Endodermal cell (in vitro differentiated cells): ENCODE results near the gene HSD17B3. TPM values are rescaled to one million over a fixed set of nuclear protein-coding genes. Genes with fewer than 3 reads are reported as not detected.

Experiments
- DNase-seq: peaks from one replicate; pipeline ENCODE4 v3.0.0-alpha.2; 2017
- H3K27ac ChIP-seq: 2 replicates; pipeline ENCODE4 v1.5.1; 2013; ENCODE audit warnings: mild to moderate bottlenecking, low read depth, low read length, moderate library complexity
- H3K27me3 ChIP-seq: 2 replicates; pipeline ENCODE4 v1.6.1; 2013; ENCODE audit warnings: mild to moderate bottlenecking, low read length, moderate library complexity; ENCODE audit not compliant: insufficient read depth, control insufficient read depth, poor library complexity, severe bottlenecking
- H3K36me3 ChIP-seq: 2 replicates; pipeline ENCODE4 v1.7.0; 2013; ENCODE audit warnings: mild to moderate bottlenecking, low read length, moderate library complexity; ENCODE audit not compliant: control insufficient read depth, insufficient read depth
- H3K4me1 ChIP-seq: one replicate; pipeline ENCODE4 v1.7.0; 2013; ENCODE audit warnings: low read length; ENCODE audit not compliant: control insufficient read depth, insufficient read depth
- H3K4me3 ChIP-seq: 2 replicates; pipeline ENCODE4 v1.5.1; 2013; ENCODE audit warnings: mild to moderate bottlenecking, low read length, moderate library complexity
- H3K9ac ChIP-seq: 2 replicates; pipeline ENCODE4 v1.6.1; 2013; ENCODE audit warnings: mild to moderate bottlenecking, low read length, moderate library complexity; ENCODE audit not compliant: poor library complexity, severe bottlenecking; ENCODE audit errors: extremely low read depth
- H3K9me3 ChIP-seq: 2 replicates; pipeline ENCODE4 v1.6.1; 2013; ENCODE audit warnings: mild to moderate bottlenecking, low read length, moderate library complexity; ENCODE audit not compliant: control insufficient read depth
- H3K27ac Mint-ChIP-seq: 2 replicates; pipeline ENCODE4 v1.8.0; 2020; ENCODE audit warnings: mixed read lengths
- H3K27me3 Mint-ChIP-seq: 2 replicates; pipeline ENCODE4 v1.8.0; 2021; ENCODE audit warnings: mild to moderate bottlenecking, mixed read lengths; ENCODE audit not compliant: insufficient read depth
- H3K36me3 Mint-ChIP-seq: 2 replicates; pipeline ENCODE4 v1.8.0; 2020; ENCODE audit warnings: low read depth, mixed read lengths
- H3K4me1 Mint-ChIP-seq: 2 replicates; pipeline ENCODE4 v1.8.0; 2020; ENCODE audit warnings: mixed read lengths
- H3K4me3 Mint-ChIP-seq: 2 replicates; pipeline ENCODE4 v1.8.0; 2020; ENCODE audit warnings: mild to moderate bottlenecking, moderate library complexity, mixed read lengths
- H3K9me3 Mint-ChIP-seq: 2 replicates; pipeline ENCODE4 v1.8.0; 2020; ENCODE audit warnings: mild to moderate bottlenecking, mixed read lengths
- WGBS, 2 experiments: methylation state at CpG; one replicate each; pipeline versions ENCODE4 v1.1.5 to v1.1.7; 2013; ENCODE audit warnings: missing lambda C conversion rate in 2 of 2, mixed read lengths in 1 of 2; ENCODE audit not compliant: insufficient coverage in 1 of 2, insufficient read length in 1 of 2; 5-methylcytosine and 5-hydroxymethylcytosine counted together
- total RNA-seq, 2 donors: library from RNA; stranded (reverse); fragmentation: NEBNext Ultra II Directional in 1 of 2; extraction: Animal tissue kit (Norgen Biotek cat#: 25700) in 1 of 2; gene quantifications; 2 replicates in 1 of 2; 3 replicates in 1 of 2; pipeline ENCODE4 v1.2.1, GENCODE V29; 2021
- TF ChIP-seq, protein P1 (sequence below): fragments of 200-600 bp; sonication (generic); conservative IDR thresholded peaks from 2 replicates; pipeline ENCODE4 v1.5.0; 2021; ENCODE audit warnings: antibody characterized with exemption, mild to moderate bottlenecking

Gene HSD17B3
- total RNA-seq, 2 donors from 2014 or later, result 0.40 TPM; not detected in 1

- no peaks in the 10 kb centered on the region for H3K36me3 Mint-ChIP-seq
- Histone ChIP-seq H3K27me3 (no peaks in the 10 kb centered on the region), H3K9ac (no peak overlapping the region), H3K4me3 (no peak overlapping the region), H3K9me3 (peaks cover 17% of the 10 kb centered on the region), H3K27ac (no peak overlapping the region), H3K4me1 (peaks cover 2% of the 10 kb centered on the region), H3K36me3 (no peaks in the 10 kb centered on the region)
- TF ChIP-seq, protein P1, sequence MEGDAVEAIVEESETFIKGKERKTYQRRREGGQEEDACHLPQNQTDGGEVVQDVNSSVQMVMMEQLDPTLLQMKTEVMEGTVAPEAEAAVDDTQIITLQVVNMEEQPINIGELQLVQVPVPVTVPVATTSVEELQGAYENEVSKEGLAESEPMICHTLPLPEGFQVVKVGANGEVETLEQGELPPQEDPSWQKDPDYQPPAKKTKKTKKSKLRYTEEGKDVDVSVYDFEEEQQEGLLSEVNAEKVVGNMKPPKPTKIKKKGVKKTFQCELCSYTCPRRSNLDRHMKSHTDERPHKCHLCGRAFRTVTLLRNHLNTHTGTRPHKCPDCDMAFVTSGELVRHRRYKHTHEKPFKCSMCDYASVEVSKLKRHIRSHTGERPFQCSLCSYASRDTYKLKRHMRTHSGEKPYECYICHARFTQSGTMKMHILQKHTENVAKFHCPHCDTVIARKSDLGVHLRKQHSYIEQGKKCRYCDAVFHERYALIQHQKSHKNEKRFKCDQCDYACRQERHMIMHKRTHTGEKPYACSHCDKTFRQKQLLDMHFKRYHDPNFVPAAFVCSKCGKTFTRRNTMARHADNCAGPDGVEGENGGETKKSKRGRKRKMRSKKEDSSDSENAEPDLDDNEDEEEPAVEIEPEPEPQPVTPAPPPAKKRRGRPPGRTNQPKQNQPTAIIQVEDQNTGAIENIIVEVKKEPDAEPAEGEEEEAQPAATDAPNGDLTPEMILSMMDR, result peak; percentile 78
- H3K4me1 Mint-ChIP-seq, result peaks cover 10% of the 10 kb centered on the region
- H3K4me3 Mint-ChIP-seq, result no peak overlapping the region
- DNase-seq, result no peak
- H3K9me3 Mint-ChIP-seq, result peaks cover 17% of the 10 kb centered on the region
- peaks cover 31% of the 10 kb centered on the region for H3K27me3 Mint-ChIP-seq
- no peak overlapping the region for H3K27ac Mint-ChIP-seq
- 67 to 78% methylated on average over 2 of the region's 2 CpGs for WGBS, 2 experiments
Measured at GRCh38 chr9:96222132-96222531, 79.8 kb downstream of the HSD17B3 start.

DNA sequence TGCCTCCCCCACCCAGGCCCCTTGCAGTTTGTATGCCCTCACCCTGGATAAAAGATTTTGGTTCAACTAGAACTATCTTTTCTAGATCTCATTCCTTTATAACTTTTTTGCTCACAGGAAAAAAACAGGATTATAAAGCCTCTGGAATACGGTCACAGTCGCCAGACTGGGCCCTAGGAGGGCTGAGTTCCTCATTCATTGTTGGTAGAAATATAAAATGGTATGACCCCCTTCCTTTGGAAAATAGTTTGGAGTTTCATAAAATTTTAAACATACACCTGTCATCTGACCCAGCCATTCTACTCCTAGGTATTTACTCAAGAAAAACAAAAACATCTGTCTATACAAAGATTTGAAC, 82.1 kb downstream of the HSD17B3 start:
- peaks cover 12% of the 10 kb centered on the region for H3K9me3 Mint-ChIP-seq
- WGBS, 2 experiments, result 100% methylated on average over 2 of the region's 2 CpGs; no CpG with 5 or more reads in 1 of the 2 experiments
- H3K4me3 Mint-ChIP-seq, result no peak overlapping the region
- no peaks in the 10 kb centered on the region for H3K36me3 Mint-ChIP-seq
- TF ChIP-seq, protein P1, result no peak
- peaks cover 23% of the 10 kb centered on the region for H3K4me1 Mint-ChIP-seq
- no peak overlapping the region for H3K27ac Mint-ChIP-seq
- no peak for DNase-seq
- no peak overlapping the region for H3K9ac ChIP-seq
- no peak overlapping the region for H3K4me3 ChIP-seq
- peaks cover 2% of the 10 kb centered on the region for H3K4me1 ChIP-seq
- H3K27me3 ChIP-seq, result no peaks in the 10 kb centered on the region
- H3K36me3 ChIP-seq, result no peaks in the 10 kb centered on the region
- H3K27ac ChIP-seq, result no peak overlapping the region
- peaks cover 12% of the 10 kb centered on the region for H3K9me3 ChIP-seq
- peaks cover 39% of the 10 kb centered on the region for H3K27me3 Mint-ChIP-seq

DNA sequence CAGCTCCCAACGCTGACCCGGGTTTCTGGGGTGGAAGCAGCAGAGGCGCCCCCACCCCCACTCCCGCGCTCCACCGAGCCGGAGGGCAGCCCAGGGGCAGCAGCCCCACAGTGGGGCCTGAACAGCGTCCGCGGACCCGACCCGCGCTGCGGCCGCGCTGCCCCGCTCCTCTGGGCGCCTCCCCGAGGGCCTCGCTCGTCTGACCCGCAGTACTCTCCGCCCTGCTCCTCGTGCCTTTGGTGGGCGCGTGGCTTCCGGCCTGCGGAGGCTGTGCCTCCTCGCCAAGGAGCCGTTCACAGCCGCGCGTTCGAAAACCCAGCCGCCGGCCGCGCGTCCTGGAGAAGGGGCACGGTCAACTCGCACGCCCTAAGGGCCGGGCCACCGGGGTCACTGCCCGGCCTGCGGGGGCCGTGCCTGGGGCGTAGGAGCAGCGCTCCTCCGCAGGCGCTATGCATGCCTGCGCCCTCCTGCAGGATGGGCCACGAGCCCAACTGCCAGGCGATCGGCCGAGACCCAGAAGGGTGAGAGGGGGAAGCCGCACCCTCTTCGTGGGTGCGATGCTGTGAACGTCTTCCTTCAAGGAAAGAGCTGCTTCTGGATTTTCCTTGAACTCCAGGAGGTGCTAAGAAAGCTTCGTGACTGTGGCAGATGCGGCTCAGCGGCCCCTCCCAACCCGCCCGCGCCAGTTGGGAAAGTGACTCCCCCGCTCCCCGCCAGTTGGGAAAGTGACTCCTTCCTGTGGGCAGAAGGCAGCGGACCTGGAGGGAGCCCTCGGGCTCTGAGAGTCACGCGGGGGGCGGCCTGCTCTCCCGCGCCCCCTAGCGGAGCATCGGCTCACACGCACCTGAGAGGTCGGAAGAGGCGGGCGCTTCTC, 82.7 kb downstream of the HSD17B3 start:
- TF ChIP-seq, protein P1, result peak; percentile 91

More for the DNA sequence above, 82.7 kb downstream of the HSD17B3 start:
- H3K27me3 Mint-ChIP-seq, result peaks cover 42% of the 10 kb centered on the region
- no peaks in the 10 kb centered on the region for H3K36me3 Mint-ChIP-seq
- Histone ChIP-seq H3K4me1 (peaks cover 2% of the 10 kb centered on the region), H3K9ac (no peak overlapping the region), H3K36me3 (no peaks in the 10 kb centered on the region), H3K4me3 (no peak overlapping the region), H3K27ac (no peak overlapping the region), H3K27me3 (no peaks in the 10 kb centered on the region), H3K9me3 (peaks cover 6% of the 10 kb centered on the region)
- WGBS, 2 experiments, result 88 to 93% methylated on average over 42 to 81 of the region's 81 CpGs
- H3K4me1 Mint-ChIP-seq, result peaks cover 28% of the 10 kb centered on the region
- peak; percentile 81 for DNase-seq
- H3K4me3 Mint-ChIP-seq, result no peak overlapping the region
- no peak overlapping the region for H3K27ac Mint-ChIP-seq
- peaks cover 6% of the 10 kb centered on the region for H3K9me3 Mint-ChIP-seq
